Caco-2 (cell line): ENCODE measurements around the gene ARHGEF6. TPM values are rescaled to one million over a fixed set of nuclear protein-coding genes. Genes with fewer than 3 reads are reported as not detected.

ENCODE experiments used
- BruUV-seq: library from RNA; stranded (reverse); fragments of 400-500 nt; replicated peaks from 2 replicates; lab custom pipeline; 2021; lab: Mats Ljungman, UMichigan
- CTCF ChIA-PET: fragments of 300-600 bp; sonication (Branson Sonifier 250); formaldehyde crosslinking; loops from one replicate; lab custom pipeline; 2022; ENCODE audit warnings: antibody characterized with exemption; lab: Charles Lee
- POLR2A ChIA-PET: fragments of 300-600 bp; sonication (Branson Sonifier 250); formaldehyde crosslinking; loops from one replicate; lab custom pipeline; 2022; ENCODE audit warnings: antibody characterized with exemption; lab: Charles Lee
- DNase-seq, 2 experiments: peaks; one replicate each; pipeline versions ENCODE4 v3.0.0 to v3.0.0-alpha.2; 2020 to 2022
- H3K27me3 ChIP-seq: replicated peaks from 2 replicates; pipeline ENCODE4 v1.6.0; 2011; ENCODE audit warnings: low read length; ENCODE audit not compliant: control insufficient read depth, insufficient read depth
- H3K36me3 ChIP-seq: 2 replicates; pipeline ENCODE4 v1.5.1; 2011; ENCODE audit warnings: low read length; ENCODE audit not compliant: control insufficient read depth, insufficient read depth
- H3K4me1 ChIP-seq: fragments of 250-450 bp; sonication (Bioruptor Pico); 2 replicates; pipeline ENCODE4 v1.5.1; 2020; ENCODE audit warnings: mild to moderate bottlenecking
- H3K4me3 ChIP-seq: 2 replicates; pipeline ENCODE4 v1.5.1; 2011; ENCODE audit warnings: low read depth, mild to moderate bottlenecking, control low read depth, low read length
- H3K9me3 ChIP-seq: fragments of 250-450 bp; sonication (Bioruptor Pico); 2 replicates; pipeline ENCODE4 v1.5.1; 2020; ENCODE audit warnings: mild to moderate bottlenecking, moderate library complexity
- H3K27ac Mint-ChIP-seq: one replicate; pipeline ENCODE4 v1.8.0; 2022; ENCODE audit warnings: mixed read lengths; ENCODE audit not compliant: unreplicated experiment
- H3K27me3 Mint-ChIP-seq: one replicate; pipeline ENCODE4 v1.8.0; 2022; ENCODE audit warnings: mixed read lengths; ENCODE audit not compliant: insufficient read depth, unreplicated experiment
- H3K36me3 Mint-ChIP-seq: one replicate; pipeline ENCODE4 v1.8.0; 2022; ENCODE audit warnings: mild to moderate bottlenecking, mixed read lengths; ENCODE audit not compliant: insufficient read depth, unreplicated experiment
- H3K4me1 Mint-ChIP-seq: one replicate; pipeline ENCODE4 v1.8.0; 2022; ENCODE audit warnings: low read depth, mixed read lengths; ENCODE audit not compliant: unreplicated experiment
- H3K4me3 Mint-ChIP-seq: one replicate; pipeline ENCODE4 v1.8.0; 2022; ENCODE audit warnings: mild to moderate bottlenecking, moderate library complexity, mixed read lengths; ENCODE audit not compliant: unreplicated experiment
- H3K9me3 Mint-ChIP-seq: one replicate; pipeline ENCODE4 v1.8.0; 2022; ENCODE audit warnings: mixed read lengths; ENCODE audit not compliant: unreplicated experiment
- CTCF ChIP-seq, 2 experiments: fragments of 200-600 bp in 1 of 2; IDR thresholded peaks; 1 replicate in 1 of 2; 2 replicates in 1 of 2; pipeline versions ENCODE4 v1.5.1 to v1.8.0; 2011 to 2022; ENCODE audit warnings: antibody characterized with exemption in 1 of 2, control low read depth in 1 of 2, inconsistent platforms in 1 of 2, low read depth in 1 of 2, low read length in 1 of 2, mild to moderate bottlenecking in 1 of 2, moderate library complexity in 1 of 2; ENCODE audit not compliant: insufficient read depth in 1 of 2, severe bottlenecking in 1 of 2, unreplicated experiment in 1 of 2
- intact Hi-C: fragments of 100-400 bp; cut with micrococcal nuclease; formaldehyde crosslinking; loops from one replicate; pipeline ENCODE4 v1.10.0; 2022; ENCODE audit not compliant: unreplicated experiment
- total RNA-seq: library from RNA; stranded (reverse); gene quantifications from 2 replicates; pipeline ENCODE4 v1.2.3, GENCODE V29; 2022

The ARHGEF6 gene
- total RNA-seq, 1 experiment from 2014 or later: not detected

GRCh38 chrX:136736690-136737089 is 44.0 kb downstream of the ARHGEF6 start:
- intact Hi-C loops: no loop called here
- ChIA-PET POLR2A (no interaction called here), CTCF (no interaction called here)
- H3K4me1 ChIP-seq: no peaks in the 10 kb centered on the region
- no peaks in the 10 kb centered on the region for H3K27me3 ChIP-seq
- no peak for TF ChIP-seq CTCF (IDR thresholded peaks at IDR 0.05; ENCODE audit: insufficient read depth in 1 of 2, low read depth in 1 of 2, low read length in 1 of 2, severe bottlenecking in 1 of 2, unreplicated experiment in 1 of 2)
- H3K9me3 ChIP-seq: no peaks in the 10 kb centered on the region
- H3K4me3 Mint-ChIP-seq: no peak overlapping the region
- peaks cover 6% of the 10 kb centered on the region for H3K36me3 Mint-ChIP-seq
- no peak overlapping the region for H3K27ac Mint-ChIP-seq
- no peaks in the 10 kb centered on the region for H3K36me3 ChIP-seq
- H3K27me3 Mint-ChIP-seq: peaks cover 11% of the 10 kb centered on the region
- H3K4me1 Mint-ChIP-seq: no peaks in the 10 kb centered on the region
- BruUV-seq: no TSS peak
- no peaks in the 10 kb centered on the region for H3K9me3 Mint-ChIP-seq
- no peak overlapping the region for H3K4me3 ChIP-seq
- no peak for DNase-seq

GRCh38 chrX:136735601-136736000 is 45.1 kb downstream of the ARHGEF6 start:
- POLR2A ChIA-PET: no interaction called here
- no peaks in the 10 kb centered on the region for H3K9me3 Mint-ChIP-seq
- Histone ChIP-seq H3K36me3 (no peaks in the 10 kb centered on the region), H3K4me3 (no peak overlapping the region), H3K9me3 (no peaks in the 10 kb centered on the region), H3K4me1 (no peaks in the 10 kb centered on the region), H3K27me3 (no peaks in the 10 kb centered on the region)
- no peaks in the 10 kb centered on the region for H3K4me1 Mint-ChIP-seq
- peaks cover 6% of the 10 kb centered on the region for H3K36me3 Mint-ChIP-seq
- no peak overlapping the region for H3K4me3 Mint-ChIP-seq
- intact Hi-C loops: no loop called here
- CTCF ChIA-PET: no interaction called here
- no peak for TF ChIP-seq CTCF (IDR thresholded peaks at IDR 0.05; ENCODE audit: insufficient read depth in 1 of 2, low read depth in 1 of 2, low read length in 1 of 2, severe bottlenecking in 1 of 2, unreplicated experiment in 1 of 2)
- H3K27ac Mint-ChIP-seq: no peak overlapping the region
- no peak for DNase-seq
- BruUV-seq: no TSS peak
- H3K27me3 Mint-ChIP-seq: peaks cover 11% of the 10 kb centered on the region

DNA sequence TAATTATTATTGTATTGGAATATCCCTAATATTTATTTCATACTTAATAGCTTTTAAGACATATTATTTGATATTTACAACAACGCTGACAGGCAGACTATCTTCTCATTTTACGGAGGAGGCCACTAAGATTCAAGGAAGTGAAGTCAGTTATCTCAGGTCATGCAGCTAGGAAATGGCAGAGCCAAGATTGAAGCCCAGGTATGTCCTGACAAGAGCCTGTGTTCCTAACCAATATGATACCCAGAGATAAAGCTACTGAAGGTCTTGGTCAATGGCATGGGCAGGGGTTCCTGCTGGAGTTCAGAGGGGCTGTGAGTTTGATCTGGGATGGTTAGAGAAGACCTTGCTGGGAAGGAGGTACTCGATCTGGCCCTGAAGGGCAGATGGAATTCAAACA is 47.1 kb downstream of the ARHGEF6 start:
- Mint-ChIP-seq H3K4me1 (no peaks in the 10 kb centered on the region), H3K27ac (no peak overlapping the region), H3K36me3 (peaks cover 6% of the 10 kb centered on the region), H3K4me3 (no peak overlapping the region), H3K9me3 (no peaks in the 10 kb centered on the region), H3K27me3 (peaks cover 5% of the 10 kb centered on the region)
- H3K4me3 ChIP-seq: no peak overlapping the region
- no peaks in the 10 kb centered on the region for H3K4me1 ChIP-seq
- H3K36me3 ChIP-seq: no peaks in the 10 kb centered on the region
- intact Hi-C loops: no loop called here
- ChIA-PET POLR2A (no interaction called here), CTCF (no interaction called here)
- no peak for DNase-seq
- no peak for TF ChIP-seq CTCF (IDR thresholded peaks at IDR 0.05; ENCODE audit: insufficient read depth in 1 of 2, low read depth in 1 of 2, low read length in 1 of 2, severe bottlenecking in 1 of 2, unreplicated experiment in 1 of 2)
- no TSS peak for BruUV-seq
- no peaks in the 10 kb centered on the region for H3K27me3 ChIP-seq
- H3K9me3 ChIP-seq: no peaks in the 10 kb centered on the region
